Kidney (tissue), 14 donors: Measurements from ENCODE around the gene RASAL2. TPM values are rescaled to one million over a fixed set of nuclear protein-coding genes. Genes with fewer than 3 reads are reported as not detected.
"Not testable (repeated sequence)": the region's sequence is repeated elsewhere in the genome, so short reads cannot be mapped to it uniquely, and the experiment has no call there.

ENCODE experiments used
- DNase-seq, 5 donors: peaks; one replicate each; pipeline ENCODE4 v3.0.0-alpha.2; 2013 to 2020
- FAIRE-seq: peaks from 2 replicates; lab custom pipeline; 2012; peaks lifted over from hg19 to GRCh38; lab: Jason Lieb, UNC
- H3K27ac ChIP-seq, 2 donors: one replicate each; pipeline ENCODE4 v1.7.0; 2013; ENCODE audit warnings: low read depth in 2 of 2, low read length in 2 of 2, inconsistent platforms in 1 of 2
- H3K27me3 ChIP-seq: one replicate; pipeline ENCODE4 v1.7.1; 2013; ENCODE audit warnings: low read length, inconsistent platforms; ENCODE audit not compliant: control insufficient read depth, insufficient read depth
- H3K36me3 ChIP-seq, 3 donors: one replicate each; pipeline versions ENCODE4 v1.7.0 to v1.7.1; 2013; ENCODE audit warnings: low read length in 3 of 3, control low read depth in 1 of 3, inconsistent platforms in 1 of 3; ENCODE audit not compliant: insufficient read depth in 3 of 3, control insufficient read depth in 2 of 3
- H3K4me1 ChIP-seq, 3 donors: one replicate each; pipeline versions ENCODE4 v1.7.0 to v1.7.1; 2013; ENCODE audit warnings: low read length in 3 of 3, inconsistent platforms in 1 of 3, low read depth in 1 of 3; ENCODE audit not compliant: control insufficient read depth in 2 of 3, insufficient read depth in 2 of 3
- H3K4me3 ChIP-seq, 3 donors: one replicate each; pipeline versions ENCODE4 v1.7.0 to v1.8.1; 2013; ENCODE audit warnings: low read length in 3 of 3, control low read depth in 1 of 3, inconsistent platforms in 1 of 3
- H3K9ac ChIP-seq, 3 donors: one replicate each; pipeline versions ENCODE4 v1.7.0 to v1.7.1; 2013; ENCODE audit warnings: low read length in 3 of 3, control low read depth in 1 of 3, inconsistent platforms in 1 of 3
- H3K9me3 ChIP-seq, 3 donors: one replicate each; pipeline versions ENCODE4 v1.7.0 to v1.7.1; 2013; ENCODE audit warnings: low read length in 3 of 3, control low read depth in 1 of 3, inconsistent platforms in 1 of 3; ENCODE audit not compliant: control insufficient read depth in 2 of 3, insufficient read depth in 1 of 3
- intact Hi-C: fragments of 100-400 bp; cut with DNase I; formaldehyde crosslinking; loops from one replicate; pipeline ENCODE4 v1.11.1; 2022
- polyA plus RNA-seq: library from polyadenylated mRNA; stranded (reverse); fragments of 350-450 nt; fragmentation: Illumina TruSeq; extraction: RNeasy Lipid Tissue Mini Kit (QIAGEN cat#74804); gene quantifications from one replicate; pipeline ENCODE4 v1.2.3, GENCODE V29; 2014; ENCODE audit warnings: low read depth, low replicate concordance; ENCODE audit not compliant: insufficient read depth
- total RNA-seq: library from RNA; stranded (reverse); fragmentation: NEBNext Ultra II Directional; extraction: Animal tissue kit (Norgen Biotek cat#: 25700); gene quantifications from one replicate; pipeline ENCODE4 v1.2.1, GENCODE V29; 2021
- TF ChIP-seq, protein P1 (sequence below): IDR thresholded peaks from 3 replicates; pipeline ENCODE4 v1.5.1; 2012; ENCODE audit warnings: mild to moderate bottlenecking, moderate library complexity, borderline replicate concordance; ENCODE audit not compliant: insufficient read depth; ENCODE audit errors: extremely low read depth
- donor health status: control.
- donor health status: control.
- donor health status: control.
- donor health status: control.
- donor health status: control.
- donor health status: DM: yes; HTN: yes; CAD: no.
- donor health status: Normal renal cell carcinoma (clear cell type).

Gene RASAL2
- total and polyA plus RNA-seq, 2 donors from 2014 or later = 2.2 to 26.5 TPM

DNA sequence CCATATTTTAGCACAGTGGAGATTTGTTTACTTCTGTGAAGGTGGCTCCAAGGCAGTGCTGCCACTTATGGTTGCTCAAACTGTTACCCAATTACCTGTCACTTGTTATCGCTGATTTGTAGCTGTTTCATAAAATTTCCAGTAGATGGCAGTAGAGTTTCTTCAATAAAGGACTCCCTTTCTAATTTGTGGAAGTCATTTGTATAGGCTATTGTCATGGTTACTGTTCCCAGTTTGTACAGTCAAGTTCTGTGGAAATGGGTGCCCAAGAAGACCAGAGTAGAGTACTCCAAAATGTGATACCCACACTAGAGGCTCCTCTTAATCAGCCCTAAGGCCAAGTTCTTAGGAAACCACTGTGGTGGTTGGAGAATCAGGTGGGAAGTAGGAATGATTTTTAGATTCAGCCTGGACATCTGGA is 216.8 kb downstream of the RASAL2 start:
- no peaks in the 10 kb centered on the region for H3K4me1 ChIP-seq
- peak in 3 of 5 donors; percentile 14 to 86 (median 85) for DNase-seq
- H3K27me3 ChIP-seq = no peaks in the 10 kb centered on the region
- H3K4me3 ChIP-seq = no peak overlapping the region
- FAIRE-seq = peak; percentile 91
- TF ChIP-seq, protein P1, sequence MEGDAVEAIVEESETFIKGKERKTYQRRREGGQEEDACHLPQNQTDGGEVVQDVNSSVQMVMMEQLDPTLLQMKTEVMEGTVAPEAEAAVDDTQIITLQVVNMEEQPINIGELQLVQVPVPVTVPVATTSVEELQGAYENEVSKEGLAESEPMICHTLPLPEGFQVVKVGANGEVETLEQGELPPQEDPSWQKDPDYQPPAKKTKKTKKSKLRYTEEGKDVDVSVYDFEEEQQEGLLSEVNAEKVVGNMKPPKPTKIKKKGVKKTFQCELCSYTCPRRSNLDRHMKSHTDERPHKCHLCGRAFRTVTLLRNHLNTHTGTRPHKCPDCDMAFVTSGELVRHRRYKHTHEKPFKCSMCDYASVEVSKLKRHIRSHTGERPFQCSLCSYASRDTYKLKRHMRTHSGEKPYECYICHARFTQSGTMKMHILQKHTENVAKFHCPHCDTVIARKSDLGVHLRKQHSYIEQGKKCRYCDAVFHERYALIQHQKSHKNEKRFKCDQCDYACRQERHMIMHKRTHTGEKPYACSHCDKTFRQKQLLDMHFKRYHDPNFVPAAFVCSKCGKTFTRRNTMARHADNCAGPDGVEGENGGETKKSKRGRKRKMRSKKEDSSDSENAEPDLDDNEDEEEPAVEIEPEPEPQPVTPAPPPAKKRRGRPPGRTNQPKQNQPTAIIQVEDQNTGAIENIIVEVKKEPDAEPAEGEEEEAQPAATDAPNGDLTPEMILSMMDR = peak; percentile 61
- intact Hi-C loops = no loop called here
- no peaks in the 10 kb centered on the region for H3K36me3 ChIP-seq
- no peak overlapping the region for H3K27ac ChIP-seq
- no peaks in the 10 kb centered on the region for H3K9me3 ChIP-seq
- no peak overlapping the region for H3K9ac ChIP-seq

DNA sequence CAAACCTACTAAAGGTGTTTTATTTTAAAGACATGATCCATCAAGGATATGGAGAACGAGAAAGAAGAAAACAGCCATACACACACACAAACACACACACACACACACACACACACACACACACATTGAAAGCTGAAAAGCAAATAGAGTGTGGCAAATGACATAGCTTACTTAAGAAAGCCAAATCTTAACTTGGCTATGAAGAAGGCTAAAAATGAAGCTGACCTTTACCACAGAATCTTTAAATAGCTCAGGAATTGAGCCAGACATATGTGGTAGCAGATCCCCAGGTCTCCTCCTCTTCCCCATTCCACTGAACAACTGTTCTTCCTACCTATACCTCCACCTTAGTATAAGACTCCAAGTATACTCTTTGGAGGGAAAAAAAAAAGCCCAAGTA is 217.3 kb downstream of the RASAL2 start:
- intact Hi-C loops = no loop called here
- no peaks in the 10 kb centered on the region for H3K4me1 ChIP-seq
- no peaks in the 10 kb centered on the region for H3K36me3 ChIP-seq
- H3K27ac ChIP-seq = no peak overlapping the region
- H3K27me3 ChIP-seq = no peaks in the 10 kb centered on the region
- no peak for FAIRE-seq
- DNase-seq = no peak
- H3K9ac ChIP-seq = no peak overlapping the region
- no peak overlapping the region for H3K4me3 ChIP-seq
- TF ChIP-seq, protein P1 = no peak
- no peaks in the 10 kb centered on the region for H3K9me3 ChIP-seq

DNA sequence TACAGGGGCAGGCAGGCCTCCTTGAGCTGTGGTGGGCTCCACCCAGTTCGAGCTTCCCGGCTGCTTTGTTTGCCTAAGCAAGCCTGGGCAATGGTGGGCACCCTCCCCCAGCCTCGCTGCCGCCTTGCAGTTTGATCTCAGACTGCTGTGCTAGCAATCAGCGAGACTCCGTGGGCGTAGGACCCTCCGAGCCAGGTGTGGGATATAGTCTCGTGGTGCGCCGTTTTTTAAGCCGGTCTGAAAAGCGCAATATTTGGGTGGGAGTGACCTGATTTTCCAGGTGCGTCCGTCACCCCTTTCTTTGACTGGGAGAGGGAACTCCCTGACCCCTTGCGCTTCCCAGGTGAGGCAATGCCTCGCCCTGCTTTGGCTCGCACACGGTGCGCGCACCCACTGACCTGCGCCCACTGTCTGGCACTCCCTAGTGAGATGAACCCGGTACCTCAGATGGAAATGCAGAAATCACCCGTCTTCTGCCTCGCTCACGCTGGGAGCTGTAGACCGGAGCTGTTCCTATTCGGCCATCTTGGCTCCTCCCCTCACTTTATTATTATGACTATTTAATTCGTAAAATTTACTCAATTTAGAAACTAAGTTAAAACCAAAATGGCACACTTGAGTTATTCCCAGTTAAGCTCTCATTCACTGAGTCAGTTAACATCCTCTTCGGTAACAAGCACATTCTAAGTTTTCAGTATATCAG is 226.5 kb downstream of the RASAL2 start:
- FAIRE-seq, H3K9ac ChIP-seq, H3K4me3 ChIP-seq, H3K9me3 ChIP-seq, H3K27me3 ChIP-seq, H3K27ac ChIP-seq, DNase-seq, H3K36me3 ChIP-seq, H3K4me1 ChIP-seq, intact Hi-C loops: not testable (repeated sequence)

DNA sequence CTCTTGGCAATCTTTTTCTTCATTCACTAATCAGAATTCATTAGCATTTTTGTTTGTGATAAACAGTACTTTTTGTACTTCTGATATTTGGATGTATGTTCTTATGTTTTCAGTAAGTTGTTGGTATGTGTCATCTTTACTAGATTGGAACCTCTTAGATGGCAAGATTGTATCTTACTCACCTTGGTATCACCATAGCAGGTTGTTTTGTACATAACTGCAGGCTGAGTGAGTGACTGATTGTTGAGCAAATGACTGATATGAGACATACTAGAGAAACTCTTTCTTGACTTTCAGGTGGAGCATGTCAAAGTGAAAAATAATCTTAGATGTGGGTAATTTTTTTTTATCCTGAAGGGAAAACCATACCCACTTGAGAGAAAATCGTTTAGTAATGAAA is 229.2 kb downstream of the RASAL2 start:
- FAIRE-seq (no peak), DNase-seq (no peak)
- no peaks in the 10 kb centered on the region for H3K4me1 ChIP-seq
- H3K9me3 ChIP-seq = no peaks in the 10 kb centered on the region
- H3K4me3 ChIP-seq = no peak overlapping the region
- no peaks in the 10 kb centered on the region for H3K36me3 ChIP-seq
- TF ChIP-seq, protein P1 = no peak
- intact Hi-C loops = no loop called here
- no peaks in the 10 kb centered on the region for H3K27me3 ChIP-seq
- no peak overlapping the region for H3K27ac ChIP-seq
- H3K9ac ChIP-seq = no peak overlapping the region
